Stimulated activated CD4-positive, alpha-beta T cell treated with anti-CD3 and anti-CD28 coated beads, TNF-alpha, amount 100 ng/mL, for 48 hours (primary cell): Measurements from ENCODE around the gene ZC3H7A.

Source experiments
- DNase-seq, 3 donors: peaks; one replicate each; pipeline ENCODE4 v3.0.0-alpha.2; 2020; ENCODE audit warnings: low read depth in 3 of 3

Gene ZC3H7A

DNA sequence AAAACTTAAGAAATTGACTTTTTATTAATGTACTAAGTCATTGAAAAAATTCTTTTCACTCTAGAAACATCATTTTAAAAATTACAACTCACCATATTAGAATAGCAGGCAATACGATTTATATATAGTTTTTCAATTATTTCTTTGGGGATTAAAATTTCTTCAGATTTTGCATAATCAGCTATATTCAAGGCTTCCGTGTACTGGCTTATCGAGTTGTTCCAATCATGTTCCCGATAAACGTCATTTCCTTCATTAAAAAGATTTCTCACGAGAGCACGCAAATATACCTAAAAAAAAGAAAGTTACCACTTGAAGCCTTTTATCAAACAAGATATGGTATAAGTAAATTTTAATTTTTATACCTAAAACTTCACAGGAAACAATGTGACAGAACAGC lies 18.0 kb downstream of the ZC3H7A start:
- no peak for DNase-seq

DNA sequence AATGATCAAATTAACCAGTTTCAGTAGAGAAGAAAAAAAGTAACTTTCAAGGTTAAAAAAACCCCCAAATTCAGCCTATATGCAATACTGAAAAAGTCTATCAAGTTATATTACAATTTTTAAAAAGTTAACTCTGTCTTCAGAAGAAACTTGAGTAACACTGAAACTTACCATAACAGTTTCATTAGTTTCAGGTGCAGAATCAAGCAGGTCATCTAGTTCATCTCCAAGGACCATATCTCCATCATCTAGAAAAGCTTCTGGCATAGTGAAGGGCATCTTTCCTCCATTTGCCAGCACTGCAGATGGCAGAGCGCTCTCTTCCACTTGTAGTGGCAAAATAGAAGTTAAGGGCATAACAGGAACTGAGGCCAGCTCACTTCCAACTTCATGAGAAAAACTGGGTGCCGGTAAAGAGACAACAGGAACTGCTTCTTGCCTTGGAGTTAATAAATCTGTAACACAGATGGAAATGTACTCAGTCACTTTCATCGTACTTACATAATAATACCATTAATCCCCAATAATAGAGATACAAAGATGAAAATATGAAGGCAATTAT lies 22.9 kb downstream of the ZC3H7A start:
- DNase-seq, result no peak

DNA sequence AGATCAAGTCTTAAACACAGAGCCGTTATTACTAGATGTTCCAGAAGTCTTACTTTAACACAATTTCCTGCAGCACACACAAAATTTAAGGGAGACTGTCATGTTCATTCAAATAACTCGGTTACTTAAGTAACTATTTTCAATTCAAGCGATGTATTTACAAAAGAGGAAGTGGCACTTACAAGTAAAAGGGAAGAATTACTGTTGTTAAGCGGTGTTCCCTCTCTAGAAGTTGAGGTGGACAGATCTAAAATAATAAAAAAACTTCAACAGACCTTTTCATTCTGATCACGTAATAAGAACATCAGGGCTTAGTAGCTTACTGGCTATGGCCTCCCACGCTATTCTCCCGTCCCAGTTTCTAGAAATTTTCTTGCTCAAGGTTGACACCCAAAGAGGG lies 28.2 kb downstream of the ZC3H7A start:
- no peak for DNase-seq

DNA sequence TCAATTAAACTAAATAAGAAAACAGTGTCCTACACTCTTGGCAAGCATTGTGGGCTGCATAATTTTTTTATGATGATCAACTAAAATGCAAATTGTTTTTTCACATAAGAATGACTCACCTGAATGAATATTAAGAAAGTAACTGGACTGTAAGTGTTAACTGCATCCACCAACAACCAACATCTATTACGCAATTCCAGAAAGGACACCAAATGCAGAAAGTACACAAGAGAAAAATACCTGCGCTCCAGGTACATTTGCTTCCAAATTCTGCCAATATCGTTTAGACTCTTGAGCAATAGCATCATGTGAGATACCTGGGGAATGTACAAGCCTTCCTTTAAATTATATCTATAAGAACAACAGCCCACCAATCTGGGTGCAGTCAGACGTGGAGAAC lies 34.6 kb downstream of the ZC3H7A start:
- DNase-seq, result no peak

DNA sequence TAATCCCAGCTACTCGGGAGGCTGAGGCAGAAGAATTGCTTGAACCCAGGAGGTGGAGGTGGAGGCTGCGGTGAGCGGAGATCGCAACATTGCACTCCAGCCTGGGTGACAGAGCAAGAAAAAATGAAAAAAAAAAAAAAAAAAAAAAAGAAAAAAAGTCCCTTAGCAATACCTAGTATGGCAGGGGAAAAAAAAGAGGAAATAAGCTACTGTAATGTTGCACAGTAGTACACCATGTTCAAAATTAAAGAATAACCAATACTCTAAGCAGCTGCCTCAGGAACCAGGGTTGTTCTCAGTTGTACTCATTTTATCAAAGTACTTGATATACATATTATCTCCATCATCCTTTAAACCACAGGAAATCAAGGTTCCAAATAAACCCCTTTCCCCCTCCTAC lies 37.1 kb downstream of the ZC3H7A start:
- DNase-seq, result no peak

DNA sequence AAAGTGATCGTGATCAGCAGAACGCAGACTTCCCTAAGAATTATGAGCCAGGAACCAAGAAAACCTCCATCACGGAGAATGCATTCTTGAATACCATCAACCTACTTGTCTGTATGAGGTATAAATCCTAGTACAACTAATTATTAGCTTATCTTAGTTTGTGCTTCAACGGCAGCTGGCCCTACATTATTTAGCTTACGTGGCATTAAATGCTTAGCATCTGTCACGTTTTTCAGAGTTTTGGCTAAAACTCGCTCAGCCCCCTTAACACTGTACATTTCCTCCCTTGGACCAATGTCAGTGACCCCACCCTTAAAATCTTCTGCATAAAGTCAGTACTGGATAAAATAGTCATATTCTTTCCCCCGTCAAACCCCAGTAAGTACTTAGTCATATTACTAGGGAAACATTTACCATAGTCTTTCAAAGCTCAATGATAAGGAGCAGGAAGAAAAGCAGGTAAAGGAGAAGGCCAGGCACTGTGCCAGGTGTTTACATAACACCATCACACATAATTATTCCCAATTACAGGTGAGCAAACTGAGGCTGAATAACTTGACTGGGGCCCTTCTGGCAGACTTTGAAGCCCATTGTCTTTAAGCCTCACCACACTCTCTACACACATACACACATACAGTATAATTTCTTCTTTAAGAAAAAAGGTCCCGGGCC lies 37.8 kb downstream of the ZC3H7A start:
- no peak for DNase-seq

DNA sequence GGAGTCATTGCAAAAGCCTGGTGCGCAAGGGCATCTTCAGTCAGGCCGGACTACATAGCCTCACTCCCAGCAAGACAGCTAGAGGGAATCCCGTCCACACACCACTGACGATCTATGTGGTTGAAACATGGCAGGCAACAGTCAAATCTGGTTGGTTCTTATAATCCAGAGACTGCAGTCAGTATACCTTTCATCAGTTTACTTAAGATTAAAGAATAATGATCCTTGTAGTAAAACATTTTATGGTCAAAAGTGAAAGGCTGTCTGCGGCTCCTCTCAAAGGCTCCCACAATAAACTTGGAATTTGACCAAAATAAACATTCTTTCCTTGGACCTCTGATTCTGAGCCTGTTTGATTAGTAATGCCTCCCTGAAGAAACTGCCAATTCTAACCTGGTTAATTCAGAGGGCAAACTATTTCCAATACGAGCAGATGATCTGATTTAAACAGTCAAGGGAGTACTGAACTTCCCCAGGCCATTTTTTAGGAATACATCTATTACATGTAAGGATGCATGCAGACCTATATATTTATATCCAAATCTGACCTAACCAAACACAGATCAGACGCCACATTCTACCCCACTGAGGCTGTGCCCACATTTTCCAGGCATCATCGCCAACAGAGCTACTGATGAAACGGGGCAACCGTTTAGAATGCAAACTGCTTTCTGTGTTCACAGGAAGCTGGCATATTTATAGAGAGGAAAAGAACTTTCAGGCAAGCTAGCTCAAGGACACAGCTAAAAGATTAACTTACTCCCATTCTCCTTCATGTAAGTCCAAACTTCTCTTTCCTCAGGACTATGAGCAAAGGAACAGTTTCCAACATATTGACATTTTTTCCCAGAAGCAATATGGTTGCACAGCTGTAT lies 39.1 kb downstream of the ZC3H7A start:
- DNase-seq, result no peak

DNA sequence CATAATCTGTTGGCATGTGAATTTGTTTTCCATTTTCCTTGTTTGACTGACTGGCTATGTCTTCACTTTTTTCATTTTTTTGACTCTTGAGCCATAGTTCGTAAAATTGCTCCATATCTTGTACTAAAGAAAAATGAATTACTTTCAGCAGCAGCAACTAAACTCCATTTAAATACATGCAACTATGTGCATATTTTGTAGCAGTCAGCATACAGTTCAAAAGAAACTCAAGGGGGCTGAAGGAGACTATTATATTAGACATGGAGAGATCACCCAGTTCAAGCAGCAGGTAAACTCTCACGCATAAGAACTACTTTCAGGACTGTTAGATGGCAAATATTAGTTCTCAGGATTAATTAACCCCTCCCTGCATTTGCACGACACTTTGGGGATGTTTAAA lies 40.8 kb downstream of the ZC3H7A start:
- no peak for DNase-seq

DNA sequence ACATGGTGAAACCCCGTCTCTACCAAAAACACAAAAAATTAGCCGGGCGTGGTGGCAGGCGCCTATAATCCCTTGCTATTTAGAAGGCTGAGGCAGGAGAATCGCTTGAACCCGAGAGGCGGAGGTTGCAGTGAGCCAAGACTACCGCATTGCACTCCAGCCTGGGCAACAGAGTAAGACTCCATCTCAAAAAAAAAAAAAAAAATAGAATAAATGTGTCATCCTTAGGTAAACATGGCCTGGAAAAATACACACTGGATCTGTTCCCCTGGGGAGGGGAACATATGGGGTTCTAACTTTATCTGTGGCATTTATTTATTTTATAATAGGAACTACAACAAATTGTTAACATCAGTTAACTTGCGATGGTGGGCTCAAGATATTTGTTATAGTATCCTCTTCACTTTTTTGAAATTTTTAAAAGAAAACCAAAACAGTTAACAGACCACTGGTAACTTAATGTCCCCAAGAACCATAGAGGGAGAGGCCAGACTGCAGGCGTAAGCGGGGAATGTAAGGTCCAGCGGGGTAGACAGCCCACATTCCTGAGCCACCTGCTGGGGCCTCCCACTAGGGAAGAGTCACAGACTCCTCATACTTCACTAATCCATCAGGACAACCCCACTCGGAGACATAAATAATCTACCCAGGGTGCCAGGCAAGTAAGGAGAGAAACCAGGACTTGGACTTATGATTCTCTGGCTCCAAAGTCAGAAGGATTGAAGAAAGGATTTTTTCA lies 41.9 kb downstream of the ZC3H7A start:
- no peak for DNase-seq

DNA sequence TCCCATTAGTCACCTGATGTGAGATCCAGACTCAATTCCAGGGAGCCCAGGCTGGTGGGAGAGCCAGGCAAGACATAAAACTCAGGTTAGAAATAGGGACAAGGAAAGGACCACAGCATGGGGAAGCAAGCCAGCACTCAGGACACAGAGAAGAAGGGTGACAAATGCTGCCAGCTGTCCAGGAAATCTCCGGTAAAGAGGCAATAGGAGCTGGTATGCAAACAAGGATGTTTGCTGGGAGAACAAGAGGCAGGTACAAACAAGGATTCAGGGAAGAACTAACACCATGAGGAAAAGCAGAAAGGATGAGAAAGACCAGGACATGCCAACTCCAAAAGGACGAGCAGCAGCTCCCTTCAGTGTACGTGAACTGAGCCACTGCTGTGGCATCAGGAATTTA lies 44.2 kb downstream of the ZC3H7A start:
- DNase-seq, result no peak

DNA sequence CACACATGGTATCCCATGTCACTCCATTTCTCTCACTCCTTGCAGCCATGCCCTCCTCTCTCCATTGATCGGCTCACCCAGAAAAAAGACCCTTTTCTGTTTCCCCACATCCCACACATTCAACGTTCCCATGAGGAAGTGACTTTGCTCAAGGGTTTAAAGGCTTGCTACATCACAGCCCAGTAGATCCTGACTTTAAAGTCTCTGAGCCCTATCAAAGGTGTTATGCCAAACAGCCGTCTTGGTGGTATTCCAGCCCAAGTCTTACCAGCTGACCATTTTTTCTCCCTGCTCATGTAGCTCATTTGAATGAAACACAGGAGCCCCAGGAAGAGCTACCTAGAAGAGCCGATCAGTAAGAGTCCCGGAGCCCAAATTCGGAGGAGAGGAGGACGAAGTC lies 47.0 kb downstream of the ZC3H7A start:
- DNase-seq, result no peak

DNA sequence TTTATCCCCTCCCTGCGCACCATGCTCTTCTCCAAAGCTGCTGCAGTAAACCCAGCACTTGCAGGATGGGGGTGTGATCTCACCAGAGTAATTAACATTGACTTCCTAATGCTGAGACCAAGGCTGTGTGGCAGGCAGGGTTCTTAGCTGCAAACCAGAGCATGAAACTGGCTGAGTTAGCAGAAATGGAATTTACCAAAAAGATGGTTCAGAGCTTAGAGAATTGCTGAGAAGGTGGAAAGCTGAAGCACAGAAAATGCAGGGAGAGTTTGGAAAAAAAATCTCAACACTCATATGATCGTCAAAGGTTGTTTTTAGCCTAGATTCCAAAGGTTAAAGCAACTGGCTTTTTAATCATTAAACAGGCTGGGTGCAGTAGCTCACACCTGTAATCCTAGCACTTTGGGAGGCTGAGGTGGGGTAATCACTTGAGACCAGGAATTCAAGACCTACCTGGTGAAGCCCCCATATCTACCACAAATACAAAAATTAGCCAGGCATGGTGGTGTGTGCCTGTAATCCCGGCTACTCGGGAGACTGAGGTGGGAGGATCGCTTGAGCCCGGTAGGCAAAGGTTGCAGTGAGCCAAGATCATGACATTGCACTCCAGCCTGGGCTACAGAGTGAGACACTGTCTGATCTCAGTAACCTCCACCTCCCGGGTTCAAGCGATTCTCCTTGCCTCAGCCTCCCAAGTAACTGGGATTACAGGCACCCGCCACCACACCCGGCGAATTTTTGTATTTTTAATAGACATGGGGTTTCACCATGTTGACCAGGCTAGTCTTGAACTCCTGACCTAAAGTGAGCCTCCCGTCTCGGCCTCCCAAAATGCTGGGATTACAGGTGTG lies 48.4 kb downstream of the ZC3H7A start:
- no peak for DNase-seq

DNA sequence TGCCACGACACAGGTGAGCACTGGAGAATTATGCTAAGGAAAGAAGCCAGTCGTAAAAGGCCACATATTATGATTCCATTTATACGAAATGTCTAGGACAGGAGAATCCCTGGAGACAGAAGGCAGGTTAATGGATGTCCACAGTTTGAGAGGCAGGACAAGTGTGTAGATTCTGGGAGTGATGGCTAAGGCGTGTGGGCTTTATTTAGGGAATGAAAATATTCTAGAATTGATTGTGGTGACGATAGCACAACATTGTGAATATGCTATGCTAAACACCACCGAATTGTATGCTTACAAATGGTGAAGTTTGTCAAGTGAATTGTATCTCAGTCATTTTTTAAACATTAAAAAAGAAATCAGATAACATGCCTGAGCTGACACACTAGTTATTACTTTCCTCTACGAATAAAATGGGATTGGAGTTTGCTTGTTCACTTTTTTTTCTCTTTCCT lies 49.1 kb downstream of the ZC3H7A start:
- DNase-seq, result no peak

DNA sequence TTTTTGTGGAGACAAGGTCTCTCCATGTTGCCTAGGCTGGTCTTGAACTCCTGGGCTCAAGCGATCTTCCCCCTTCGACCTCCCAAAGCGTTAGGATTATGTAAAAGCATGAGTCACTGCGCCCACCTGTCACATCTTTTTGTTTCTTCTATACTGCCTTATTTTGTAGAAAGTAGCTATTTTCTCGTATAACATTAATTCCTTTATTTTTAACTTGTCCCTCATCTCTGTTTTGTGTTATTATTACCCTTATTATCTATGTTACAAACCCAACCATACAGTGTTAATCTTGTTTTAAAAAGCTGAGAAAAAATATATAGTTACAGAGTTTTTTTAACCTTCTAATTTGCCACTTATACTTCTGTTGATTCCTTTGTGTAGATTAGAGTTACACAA lies 53.0 kb downstream of the ZC3H7A start:
- no peak for DNase-seq

DNA sequence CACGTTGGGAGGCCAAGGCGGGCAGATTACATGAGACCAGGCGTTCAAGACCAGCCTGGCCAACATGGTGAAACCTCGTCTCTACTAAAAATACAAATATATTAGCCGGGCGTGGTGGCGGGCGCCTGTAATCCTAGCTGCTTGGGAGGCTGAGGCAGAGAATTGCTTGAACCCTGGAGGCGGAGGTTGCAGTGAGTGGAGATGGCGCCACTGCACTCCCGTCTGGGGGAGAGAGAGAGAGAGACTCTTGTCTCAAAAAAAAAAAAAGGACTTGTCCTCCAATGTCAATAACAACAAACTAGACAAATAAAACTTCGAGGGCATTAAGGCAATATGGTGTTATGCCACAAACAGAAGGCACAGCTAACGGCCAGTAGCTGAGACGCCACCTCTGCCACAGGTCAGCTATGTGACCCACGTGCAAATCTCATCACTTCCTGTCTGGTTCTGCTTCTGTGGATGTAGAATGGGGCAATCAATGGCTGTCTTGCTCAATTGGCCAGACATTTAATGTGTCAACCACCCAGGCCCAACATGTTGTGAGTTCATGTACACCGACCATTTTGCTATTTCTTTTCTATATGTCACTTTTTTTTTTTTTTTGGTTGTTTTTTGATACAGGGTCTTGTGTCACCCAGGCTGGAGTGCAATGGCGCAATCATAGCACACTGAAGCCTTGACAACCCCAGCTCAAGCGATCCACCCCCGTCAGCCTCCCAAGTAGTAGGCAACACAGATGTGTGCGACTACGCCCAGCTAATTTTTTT lies 53.6 kb downstream of the ZC3H7A start:
- DNase-seq, result peak in 1 of 3 donors; percentile 21

DNA sequence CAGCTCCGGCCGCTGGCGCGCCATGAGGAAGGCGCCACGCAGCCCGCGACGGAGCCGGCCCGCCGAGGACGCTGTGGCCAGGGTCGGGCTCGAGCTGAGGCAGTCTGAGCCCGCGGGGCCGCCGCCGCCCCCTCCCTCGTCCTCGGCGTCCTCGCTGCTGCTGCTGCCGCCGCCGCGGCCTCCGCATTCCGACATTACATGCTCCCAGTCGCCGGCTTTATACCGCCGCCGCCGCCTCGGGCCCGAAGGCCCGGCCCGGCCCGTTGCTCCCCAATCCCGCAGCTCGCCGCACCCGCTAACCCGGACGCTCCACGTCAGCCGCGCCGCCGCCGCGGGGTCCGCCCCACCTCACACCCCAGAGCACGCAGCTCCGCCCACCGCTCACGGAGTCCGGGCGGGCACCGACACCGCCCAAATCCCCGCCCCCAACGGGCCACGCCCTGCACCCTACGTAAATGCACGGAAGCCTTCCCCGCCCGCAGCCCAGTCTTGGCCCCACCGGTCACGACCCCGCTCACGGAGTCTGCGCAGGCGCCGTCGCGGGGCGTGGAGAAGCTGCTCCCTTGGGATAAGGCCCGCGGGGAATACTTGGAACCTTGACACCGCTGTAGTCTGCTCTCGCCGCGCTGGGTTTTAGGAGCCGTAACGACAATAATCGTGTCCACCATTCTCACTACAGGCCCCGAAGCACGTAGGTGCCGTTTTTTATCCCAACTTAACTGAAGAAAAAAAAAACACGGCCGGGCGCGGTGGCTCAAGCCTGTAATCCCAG lies 54.3 kb downstream of the ZC3H7A start, which contains the start of gene TXNDC11:
TSS of gene TXNDC11 (minus strand) at position 322 of the 772 bp plus-strand sequence. CDS start at position 195, 127 bp downstream.
- peak; percentile 98 to 100 (median 99) for DNase-seq

DNA sequence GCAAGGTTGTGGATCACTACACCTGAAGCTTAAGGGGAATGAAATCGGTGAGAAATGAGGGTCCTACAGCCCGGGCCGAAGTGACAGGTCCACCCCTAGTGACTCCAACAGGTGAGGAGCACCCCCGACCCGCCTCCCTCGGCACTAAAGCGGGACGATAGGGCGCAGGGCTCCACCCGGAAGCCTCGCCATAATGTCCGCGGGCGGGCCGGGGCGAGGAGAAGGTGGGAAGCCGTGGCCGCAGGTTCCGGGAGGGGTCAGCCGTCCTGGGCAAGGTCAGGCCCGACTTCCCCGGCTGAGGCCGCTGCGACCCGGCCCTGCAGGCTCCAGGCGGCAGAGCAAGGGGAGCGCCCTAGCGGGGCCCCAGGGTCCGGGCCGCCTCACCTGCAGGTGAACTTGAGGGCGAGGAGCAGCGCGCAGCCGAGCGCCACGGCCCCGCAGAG lies 54.9 kb downstream of the ZC3H7A start:
- peak in 1 of 3 donors; percentile 44 for DNase-seq

DNA sequence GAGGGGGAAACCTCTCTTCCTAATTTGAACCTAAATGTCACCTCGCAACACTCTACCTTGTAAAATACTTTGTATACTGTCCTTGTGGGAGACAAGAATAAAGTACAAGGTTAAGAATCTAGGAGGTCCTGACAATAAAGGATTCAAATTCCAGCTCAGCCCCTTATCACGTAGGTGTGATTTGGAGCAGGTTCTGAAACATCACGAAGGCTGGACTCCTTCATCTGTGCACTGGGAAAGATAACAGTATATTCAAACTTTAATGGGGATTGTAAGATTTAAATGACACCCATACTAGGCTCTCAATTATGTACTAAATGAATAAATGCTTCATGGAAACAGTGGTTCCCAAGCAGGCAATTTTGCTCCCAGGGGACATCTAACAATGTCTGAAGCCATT lies 56.5 kb downstream of the ZC3H7A start:
- DNase-seq, result no peak

DNA sequence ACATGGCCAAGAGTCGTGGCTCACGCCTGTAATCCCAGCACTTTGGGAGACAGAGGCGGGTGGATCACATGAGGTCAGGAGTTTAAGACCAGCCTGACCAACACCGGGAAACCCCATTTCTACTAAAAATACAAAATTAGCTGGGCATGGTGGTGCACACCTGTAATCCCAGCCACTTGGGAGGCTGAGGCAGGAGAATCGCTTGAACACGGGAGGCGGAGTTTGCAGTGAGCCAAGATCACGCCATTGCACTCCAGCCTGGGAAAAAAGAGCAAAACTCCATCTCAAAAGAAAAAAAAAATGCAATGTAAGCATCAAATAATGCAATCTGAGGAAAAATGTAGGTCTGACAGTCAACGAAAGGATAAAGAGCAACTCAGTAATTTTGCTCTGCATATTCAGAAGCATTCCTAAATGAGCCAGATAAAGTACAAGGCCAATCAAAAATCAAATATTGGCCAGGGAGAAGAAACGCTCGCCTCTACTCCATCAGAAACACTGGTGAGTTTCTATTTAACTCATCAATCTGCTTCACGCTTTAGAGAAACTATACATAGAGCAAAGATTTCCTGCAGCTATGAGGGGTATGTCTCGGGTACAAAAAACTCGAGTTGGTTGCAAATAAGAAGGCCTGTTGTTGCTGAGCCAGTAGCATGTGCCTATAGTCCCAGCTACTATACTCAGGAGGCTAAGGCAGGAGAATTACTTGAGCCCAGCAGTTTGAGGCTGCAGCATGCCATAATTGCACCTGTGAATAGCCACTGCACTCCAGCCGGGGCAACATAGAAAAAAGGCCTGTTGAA lies 58.1 kb downstream of the ZC3H7A start:
- DNase-seq, result no peak
